ENCODE measurements around the gene CAV2. TPM values are rescaled to one million over a fixed set of nuclear protein-coding genes. Genes with fewer than 3 reads are reported as not detected.

CAV2 gene
- total RNA-seq, 1 donor from 2014 or later: 94.1 TPM

DNA sequence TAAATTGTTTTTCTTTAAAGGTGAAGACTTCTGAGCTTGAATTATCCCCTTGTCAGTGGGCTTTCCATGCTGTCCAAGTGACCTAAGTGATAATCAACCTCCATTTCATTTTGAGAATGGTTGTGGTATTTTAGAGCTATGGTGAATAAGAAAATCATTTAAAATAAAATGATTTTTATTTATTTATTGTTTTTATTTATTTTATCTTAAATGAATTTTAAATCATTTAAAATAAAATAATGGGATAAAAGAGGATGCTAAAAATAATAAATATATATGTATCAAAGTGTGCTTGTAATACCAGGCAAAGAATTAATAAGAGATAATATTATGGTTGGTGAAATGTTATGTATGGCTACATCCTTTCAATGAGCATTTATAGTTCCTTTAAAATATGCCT, 49.8 kb downstream of the CAV2 start:
- DNase-seq (ENCODE audit: low read depth): no peak
- TF ChIP-seq, protein P1, sequence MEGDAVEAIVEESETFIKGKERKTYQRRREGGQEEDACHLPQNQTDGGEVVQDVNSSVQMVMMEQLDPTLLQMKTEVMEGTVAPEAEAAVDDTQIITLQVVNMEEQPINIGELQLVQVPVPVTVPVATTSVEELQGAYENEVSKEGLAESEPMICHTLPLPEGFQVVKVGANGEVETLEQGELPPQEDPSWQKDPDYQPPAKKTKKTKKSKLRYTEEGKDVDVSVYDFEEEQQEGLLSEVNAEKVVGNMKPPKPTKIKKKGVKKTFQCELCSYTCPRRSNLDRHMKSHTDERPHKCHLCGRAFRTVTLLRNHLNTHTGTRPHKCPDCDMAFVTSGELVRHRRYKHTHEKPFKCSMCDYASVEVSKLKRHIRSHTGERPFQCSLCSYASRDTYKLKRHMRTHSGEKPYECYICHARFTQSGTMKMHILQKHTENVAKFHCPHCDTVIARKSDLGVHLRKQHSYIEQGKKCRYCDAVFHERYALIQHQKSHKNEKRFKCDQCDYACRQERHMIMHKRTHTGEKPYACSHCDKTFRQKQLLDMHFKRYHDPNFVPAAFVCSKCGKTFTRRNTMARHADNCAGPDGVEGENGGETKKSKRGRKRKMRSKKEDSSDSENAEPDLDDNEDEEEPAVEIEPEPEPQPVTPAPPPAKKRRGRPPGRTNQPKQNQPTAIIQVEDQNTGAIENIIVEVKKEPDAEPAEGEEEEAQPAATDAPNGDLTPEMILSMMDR (conservative IDR thresholded peaks at IDR 0.05; ENCODE audit: low read depth, low read length): no peak
- no peak overlapping the region for H3K4me3 ChIP-seq (ENCODE audit: low read depth, low read length)

DNA sequence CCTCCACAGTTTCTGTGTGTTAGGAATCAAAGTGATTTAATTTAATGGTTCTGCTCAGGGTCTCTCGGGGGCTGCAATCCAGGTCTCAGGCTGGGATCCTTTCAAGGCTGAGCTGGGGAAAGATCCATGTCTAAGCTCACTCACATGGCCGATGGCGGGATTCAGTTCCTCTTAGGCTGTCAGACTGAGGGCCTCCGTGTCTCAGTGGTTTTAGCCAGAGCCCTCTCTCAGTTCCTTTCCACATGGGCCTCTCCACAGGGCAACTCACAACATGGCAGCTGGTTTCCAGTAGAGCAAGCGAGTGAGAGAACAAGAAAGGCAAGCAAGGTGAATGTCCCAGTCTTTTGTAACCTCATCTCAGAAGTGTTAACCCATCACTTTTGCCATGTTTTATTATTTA, 52.2 kb downstream of the CAV2 start:
- no peak overlapping the region for H3K4me3 ChIP-seq (ENCODE audit: low read depth, low read length)
- TF ChIP-seq, protein P1 (conservative IDR thresholded peaks at IDR 0.05; ENCODE audit: low read depth, low read length): no peak
- no peak for DNase-seq (ENCODE audit: low read depth)

DNA sequence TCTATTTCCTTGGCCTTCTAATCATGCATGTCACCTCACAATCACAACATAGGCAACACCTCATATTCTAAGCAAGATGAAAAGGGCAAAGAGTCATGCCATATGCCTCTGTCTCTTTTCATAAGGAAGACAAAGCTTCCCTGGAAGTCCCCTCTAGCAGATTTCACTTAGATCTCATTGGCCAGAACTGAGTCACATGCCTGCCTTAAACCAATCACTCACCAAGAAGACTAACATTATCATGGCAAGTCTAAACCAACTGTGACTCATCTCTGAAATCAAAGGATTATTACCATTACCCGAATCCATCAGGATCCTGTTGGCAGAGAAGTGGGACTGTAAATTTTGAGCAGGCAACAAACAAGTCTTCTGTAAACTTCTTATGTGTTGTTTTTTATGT, 53.1 kb downstream of the CAV2 start:
- no peak overlapping the region for H3K4me3 ChIP-seq (ENCODE audit: low read depth, low read length)
- TF ChIP-seq, protein P1 (conservative IDR thresholded peaks at IDR 0.05; ENCODE audit: low read depth, low read length): no peak
- DNase-seq (ENCODE audit: low read depth): no peak

DNA sequence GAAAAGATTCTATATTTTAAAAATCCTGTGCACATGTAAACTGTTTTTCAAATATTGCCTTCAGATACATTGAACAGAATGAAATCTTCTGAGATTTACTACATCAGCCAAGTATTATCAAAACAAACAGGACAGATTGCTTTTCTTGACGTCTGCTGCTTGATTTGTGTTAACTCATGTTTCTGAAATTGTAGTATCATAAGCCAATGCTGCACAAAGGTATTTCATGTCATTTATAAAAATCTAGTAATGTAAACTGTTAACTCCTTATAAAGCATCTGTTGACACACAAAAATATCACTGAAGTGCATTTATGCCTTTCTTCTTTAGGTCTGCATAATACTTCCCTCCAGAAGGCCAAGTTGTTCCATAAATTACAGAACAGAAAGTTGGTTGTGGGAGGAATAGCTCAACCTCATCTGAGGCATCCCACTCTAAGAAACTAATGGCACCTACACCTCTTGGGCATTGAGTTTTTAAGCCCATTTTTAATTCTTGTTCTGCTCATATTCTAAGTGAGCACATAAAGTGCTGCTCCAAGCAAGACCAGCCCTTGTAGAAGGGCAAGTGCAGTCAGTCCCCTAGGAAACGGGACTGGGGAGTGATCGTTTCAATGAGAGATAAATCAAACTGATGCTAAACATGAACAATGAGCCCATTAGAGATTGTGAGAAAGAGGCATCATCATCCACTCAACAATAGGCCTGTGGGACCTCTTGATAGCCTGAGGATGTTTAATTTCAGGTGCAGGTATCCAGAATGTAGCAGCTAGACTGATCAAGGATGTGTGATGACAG, 53.8 kb downstream of the CAV2 start:
- H3K4me3 ChIP-seq (ENCODE audit: low read depth, low read length): no peak overlapping the region
- DNase-seq (ENCODE audit: low read depth): no peak
- TF ChIP-seq, protein P1 (conservative IDR thresholded peaks at IDR 0.05; ENCODE audit: low read depth, low read length): no peak

DNA sequence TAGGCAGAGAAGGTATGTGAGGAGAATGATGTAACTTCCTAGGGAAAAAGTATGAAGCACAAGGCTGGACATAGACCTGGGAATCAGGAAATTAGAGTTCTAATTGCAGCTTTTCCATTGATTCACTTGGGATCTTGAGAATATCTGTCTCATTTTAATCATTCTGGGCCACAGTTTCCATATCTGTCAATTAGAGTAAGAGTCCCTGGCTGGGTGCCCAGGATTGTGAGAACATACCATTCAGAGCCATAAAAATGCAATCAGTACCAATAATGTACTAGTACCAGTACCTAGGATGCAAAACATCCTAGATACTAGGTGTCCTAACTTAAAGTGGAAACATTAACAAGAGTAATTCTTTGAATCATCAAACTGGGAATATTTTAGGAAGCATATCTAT, 54.9 kb downstream of the CAV2 start:
- DNase-seq (ENCODE audit: low read depth): no peak
- no peak overlapping the region for H3K4me3 ChIP-seq (ENCODE audit: low read depth, low read length)
- TF ChIP-seq, protein P1 (conservative IDR thresholded peaks at IDR 0.05; ENCODE audit: low read depth, low read length): no peak

DNA sequence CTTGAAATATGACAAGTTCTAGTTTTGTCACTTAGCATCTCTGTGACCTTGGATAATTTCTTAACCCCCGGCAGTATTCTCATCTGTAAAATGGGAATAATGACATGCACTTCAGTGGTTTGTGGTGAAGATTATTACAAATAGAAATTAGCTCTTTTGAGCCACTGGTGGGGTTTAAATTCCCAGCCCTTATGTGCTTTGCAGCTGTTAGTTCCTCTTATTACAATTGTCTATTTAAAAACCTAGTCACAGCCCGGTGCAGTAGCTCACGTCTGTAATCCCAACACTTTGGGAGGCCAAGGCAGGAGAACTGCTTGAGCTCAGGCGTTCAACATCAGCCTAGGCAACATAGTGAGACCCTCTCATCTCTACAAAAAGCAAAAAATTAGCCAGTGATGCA, 55.4 kb downstream of the CAV2 start:
- H3K4me3 ChIP-seq (ENCODE audit: low read depth, low read length): no peak overlapping the region
- TF ChIP-seq, protein P1 (conservative IDR thresholded peaks at IDR 0.05; ENCODE audit: low read depth, low read length): no peak
- DNase-seq (ENCODE audit: low read depth): no peak

DNA sequence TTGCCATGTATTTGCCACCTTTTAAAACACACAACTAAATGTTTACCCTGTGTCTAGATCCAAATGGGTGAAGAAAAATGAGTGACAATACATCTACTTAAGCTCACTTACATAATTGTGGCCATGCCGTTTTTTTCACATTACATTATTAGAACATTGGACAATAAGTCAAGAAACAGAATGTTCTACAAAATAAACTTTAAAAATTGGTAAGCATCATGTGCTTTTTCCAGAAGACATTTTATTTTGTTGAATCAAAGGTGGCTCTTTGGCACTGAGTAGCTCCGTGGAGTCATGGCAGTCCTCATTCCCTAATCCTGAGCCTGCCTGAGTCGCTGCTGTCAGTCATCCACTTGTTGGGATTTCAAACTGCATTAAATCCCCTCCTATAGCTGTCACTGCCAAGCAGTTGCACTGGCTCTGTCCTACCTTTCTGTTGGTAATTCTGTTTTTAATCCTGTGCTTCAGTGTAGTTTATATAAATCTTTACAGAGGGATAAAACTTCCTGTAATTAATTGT, 57.6 kb downstream of the CAV2 start:
- DNase-seq (ENCODE audit: low read depth): no peak
- TF ChIP-seq, protein P1 (conservative IDR thresholded peaks at IDR 0.05; ENCODE audit: low read depth, low read length): no peak

More for the DNA sequence above, 57.6 kb downstream of the CAV2 start:
- H3K4me3 ChIP-seq (ENCODE audit: low read depth, low read length): no peak overlapping the region

Measured in epithelial cell of proximal tubule (primary cell).